ENCODE measurements around the gene GALNT15.

GRCh38 chr3:16239780-16240179 lies 65.3 kb downstream of the GALNT15 start:
- TF ChIP-seq, protein P1, sequence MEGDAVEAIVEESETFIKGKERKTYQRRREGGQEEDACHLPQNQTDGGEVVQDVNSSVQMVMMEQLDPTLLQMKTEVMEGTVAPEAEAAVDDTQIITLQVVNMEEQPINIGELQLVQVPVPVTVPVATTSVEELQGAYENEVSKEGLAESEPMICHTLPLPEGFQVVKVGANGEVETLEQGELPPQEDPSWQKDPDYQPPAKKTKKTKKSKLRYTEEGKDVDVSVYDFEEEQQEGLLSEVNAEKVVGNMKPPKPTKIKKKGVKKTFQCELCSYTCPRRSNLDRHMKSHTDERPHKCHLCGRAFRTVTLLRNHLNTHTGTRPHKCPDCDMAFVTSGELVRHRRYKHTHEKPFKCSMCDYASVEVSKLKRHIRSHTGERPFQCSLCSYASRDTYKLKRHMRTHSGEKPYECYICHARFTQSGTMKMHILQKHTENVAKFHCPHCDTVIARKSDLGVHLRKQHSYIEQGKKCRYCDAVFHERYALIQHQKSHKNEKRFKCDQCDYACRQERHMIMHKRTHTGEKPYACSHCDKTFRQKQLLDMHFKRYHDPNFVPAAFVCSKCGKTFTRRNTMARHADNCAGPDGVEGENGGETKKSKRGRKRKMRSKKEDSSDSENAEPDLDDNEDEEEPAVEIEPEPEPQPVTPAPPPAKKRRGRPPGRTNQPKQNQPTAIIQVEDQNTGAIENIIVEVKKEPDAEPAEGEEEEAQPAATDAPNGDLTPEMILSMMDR (IDR thresholded peaks at IDR 0.05) = no peak
- TF ChIP-seq POLR2AphosphoS5 (IDR thresholded peaks at IDR 0.05) = no peak
- no peak for TF ChIP-seq EP300 (IDR thresholded peaks at IDR 0.05)

Data from sigmoid colon (tissue), 4 donors.